ENCODE results near the gene FNDC3B.

FNDC3B gene

DNA sequence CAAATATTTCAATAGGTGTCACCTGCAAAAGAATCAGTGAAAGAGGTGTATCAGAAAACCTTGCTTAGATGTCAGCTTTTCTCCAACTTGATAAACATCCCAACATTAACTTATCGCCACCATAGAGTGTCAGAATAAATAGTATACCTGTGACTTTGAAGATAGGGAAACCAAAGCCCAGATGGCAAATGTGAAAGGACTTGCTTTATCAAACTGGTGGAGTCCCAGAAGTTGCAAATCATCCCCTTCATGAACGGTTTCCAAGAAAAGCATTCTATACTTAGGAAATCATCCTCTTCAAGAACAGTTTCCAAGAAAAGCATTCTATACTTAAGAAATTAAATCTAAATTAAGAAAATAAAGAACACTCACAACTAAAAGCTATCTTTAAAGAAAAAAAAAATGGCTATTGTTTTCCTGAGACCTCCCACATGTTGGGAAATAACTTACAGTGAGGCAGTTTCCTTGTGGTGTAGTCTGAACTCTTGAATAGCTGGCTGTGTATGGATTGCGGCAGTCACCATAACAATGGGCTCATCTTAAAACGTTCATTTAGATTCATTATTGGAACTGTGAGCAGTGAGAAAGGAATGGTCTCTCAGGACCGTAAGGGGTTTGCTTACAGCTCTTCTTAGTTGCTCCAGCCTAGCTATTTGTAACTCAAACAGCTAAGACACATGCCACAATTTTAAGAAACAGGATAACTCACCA, 352.4 kb downstream of the FNDC3B start (continued):
- no peak for TF ChIP-seq ZBTB11 (tag by site-specific recombination; conservative IDR thresholded peaks at IDR 0.05; ENCODE audit: low read depth)
- TF ChIP-seq ZNF558 (tag by site-specific recombination; IDR thresholded peaks at IDR 0.05), result no peak
- TF ChIP-seq SALL2 (tag by site-specific recombination; IDR thresholded peaks at IDR 0.05; ENCODE audit: borderline replicate concordance), result no peak

GRCh38 chr3:172394692-172395091, 355.3 kb downstream of the FNDC3B start:
- no peaks in the 10 kb centered on the region for H3K36me3 ChIP-seq (ENCODE audit: control insufficient read depth in 2 of 2, insufficient read depth in 1 of 2, low read length in 2 of 2)

GRCh38 chr3:172396400-172396799, 357.0 kb downstream of the FNDC3B start:
- ChIA-PET POLR2A (no interaction called here), CTCF (no interaction called here)
- Histone ChIP-seq H3K36me3 (ENCODE audit: control insufficient read depth in 2 of 2, insufficient read depth in 1 of 2, low read length in 2 of 2) (peaks cover 0 to 2% of the 10 kb centered on the region in 2 experiments; a peak in 2 of 3 replicates), H3K4me1 (ENCODE audit: control insufficient read depth, insufficient read depth, low read length) (no peaks in the 10 kb centered on the region), H3K4me3 (ENCODE audit: low read depth, low read length) (no peak overlapping the region), H3K9me3 (ENCODE audit: control insufficient read depth, insufficient read depth, low read depth, low read length) (no peaks in the 10 kb centered on the region), H3K27ac (ENCODE audit: extremely low read depth, low read depth, low read length) (no peak overlapping the region)
- TF ChIP-seq ZNF16 (tag by site-specific recombination; IDR thresholded peaks at IDR 0.05; ENCODE audit: low read depth), result no peak
- TF ChIP-seq, protein P1, sequence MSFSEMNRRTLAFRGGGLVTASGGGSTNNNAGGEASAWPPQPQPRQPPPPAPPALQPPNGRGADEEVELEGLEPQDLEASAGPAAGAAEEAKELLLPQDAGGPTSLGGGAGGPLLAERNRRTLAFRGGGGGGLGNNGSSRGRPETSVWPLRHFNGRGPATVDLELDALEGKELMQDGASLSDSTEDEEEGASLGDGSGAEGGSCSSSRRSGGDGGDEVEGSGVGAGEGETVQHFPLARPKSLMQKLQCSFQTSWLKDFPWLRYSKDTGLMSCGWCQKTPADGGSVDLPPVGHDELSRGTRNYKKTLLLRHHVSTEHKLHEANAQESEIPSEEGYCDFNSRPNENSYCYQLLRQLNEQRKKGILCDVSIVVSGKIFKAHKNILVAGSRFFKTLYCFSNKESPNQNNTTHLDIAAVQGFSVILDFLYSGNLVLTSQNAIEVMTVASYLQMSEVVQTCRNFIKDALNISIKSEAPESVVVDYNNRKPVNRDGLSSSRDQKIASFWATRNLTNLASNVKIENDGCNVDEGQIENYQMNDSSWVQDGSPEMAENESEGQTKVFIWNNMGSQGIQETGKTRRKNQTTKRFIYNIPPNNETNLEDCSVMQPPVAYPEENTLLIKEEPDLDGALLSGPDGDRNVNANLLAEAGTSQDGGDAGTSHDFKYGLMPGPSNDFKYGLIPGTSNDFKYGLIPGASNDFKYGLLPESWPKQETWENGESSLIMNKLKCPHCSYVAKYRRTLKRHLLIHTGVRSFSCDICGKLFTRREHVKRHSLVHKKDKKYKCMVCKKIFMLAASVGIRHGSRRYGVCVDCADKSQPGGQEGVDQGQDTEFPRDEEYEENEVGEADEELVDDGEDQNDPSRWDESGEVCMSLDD (tag by site-specific recombination; IDR thresholded peaks at IDR 0.05), result no peak
- TF ChIP-seq ZNF76 (tag by site-specific recombination; IDR thresholded peaks at IDR 0.05; ENCODE audit: borderline replicate concordance, low read depth), result no peak
- TF ChIP-seq ZNF501 (tag by site-specific recombination; IDR thresholded peaks at IDR 0.05), result no peak

More at GRCh38 chr3:172394692-172395091, 355.3 kb downstream of the FNDC3B start:
- Histone ChIP-seq H3K4me1 (ENCODE audit: control insufficient read depth, insufficient read depth, low read length) (no peaks in the 10 kb centered on the region), H3K27ac (ENCODE audit: extremely low read depth, low read depth, low read length) (no peak overlapping the region), H3K4me3 (ENCODE audit: low read depth, low read length) (no peak overlapping the region), H3K9me3 (ENCODE audit: control insufficient read depth, insufficient read depth, low read depth, low read length) (no peaks in the 10 kb centered on the region)
- CTCF ChIA-PET, result no interaction called here
- POLR2A ChIA-PET, result no interaction called here
- TF ChIP-seq ZNF239 (tag by site-specific recombination; IDR thresholded peaks at IDR 0.05) (no peak), RBAK (tag by site-specific recombination; IDR thresholded peaks at IDR 0.05) (no peak), ZNF768 (tag by site-specific recombination; IDR thresholded peaks at IDR 0.05) (no peak), ZNF155 (tag by site-specific recombination; IDR thresholded peaks at IDR 0.05) (no peak), ZNF266 (tag by site-specific recombination; IDR thresholded peaks at IDR 0.05; ENCODE audit: low read depth) (no peak), ZNF747 (tag by site-specific recombination; IDR thresholded peaks at IDR 0.05) (no peak), ZSCAN16 (tag by site-specific recombination; IDR thresholded peaks at IDR 0.05) (no peak), ZNF626 (tag by site-specific recombination; IDR thresholded peaks at IDR 0.05) (no peak), ZNF837 (tag by site-specific recombination; IDR thresholded peaks at IDR 0.05) (no peak), ZNF610 (tag by site-specific recombination; IDR thresholded peaks at IDR 0.05; ENCODE audit: borderline replicate concordance) (no peak), ZNF366 (tag by site-specific recombination; conservative IDR thresholded peaks at IDR 0.05) (no peak), ZNF335 (tag by site-specific recombination; conservative IDR thresholded peaks at IDR 0.05) (no peak)
- TF ChIP-seq, protein P2, sequence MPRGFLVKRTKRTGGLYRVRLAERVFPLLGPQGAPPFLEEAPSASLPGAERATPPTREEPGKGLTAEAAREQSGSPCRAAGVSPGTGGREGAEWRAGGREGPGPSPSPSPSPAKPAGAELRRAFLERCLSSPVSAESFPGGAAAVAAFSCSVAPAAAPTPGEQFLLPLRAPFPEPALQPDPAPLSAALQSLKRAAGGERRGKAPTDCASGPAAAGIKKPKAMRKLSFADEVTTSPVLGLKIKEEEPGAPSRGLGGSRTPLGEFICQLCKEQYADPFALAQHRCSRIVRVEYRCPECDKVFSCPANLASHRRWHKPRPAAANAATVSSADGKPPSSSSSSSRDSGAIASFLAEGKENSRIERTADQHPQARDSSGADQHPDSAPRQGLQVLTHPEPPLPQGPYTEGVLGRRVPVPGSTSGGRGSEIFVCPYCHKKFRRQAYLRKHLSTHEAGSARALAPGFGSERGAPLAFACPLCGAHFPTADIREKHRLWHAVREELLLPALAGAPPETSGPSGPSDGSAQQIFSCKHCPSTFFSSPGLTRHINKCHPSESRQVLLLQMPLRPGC (tag by site-specific recombination; IDR thresholded peaks at IDR 0.05), result no peak
- TF ChIP-seq, protein P3, sequence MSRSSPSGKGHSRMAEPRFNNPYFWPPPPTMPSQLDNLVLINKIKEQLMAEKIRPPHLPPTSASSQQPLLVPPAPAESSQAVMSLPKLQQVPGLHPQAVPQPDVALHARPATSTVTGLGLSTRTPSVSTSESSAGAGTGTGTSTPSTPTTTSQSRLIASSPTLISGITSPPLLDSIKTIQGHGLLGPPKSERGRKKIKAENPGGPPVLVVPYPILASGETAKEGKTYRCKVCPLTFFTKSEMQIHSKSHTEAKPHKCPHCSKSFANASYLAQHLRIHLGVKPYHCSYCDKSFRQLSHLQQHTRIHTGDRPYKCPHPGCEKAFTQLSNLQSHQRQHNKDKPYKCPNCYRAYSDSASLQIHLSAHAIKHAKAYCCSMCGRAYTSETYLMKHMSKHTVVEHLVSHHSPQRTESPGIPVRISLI (tag by site-specific recombination; IDR thresholded peaks at IDR 0.05), result no peak
